ENCODE measurements around the gene MIER3.

MIER3 gene

DNA sequence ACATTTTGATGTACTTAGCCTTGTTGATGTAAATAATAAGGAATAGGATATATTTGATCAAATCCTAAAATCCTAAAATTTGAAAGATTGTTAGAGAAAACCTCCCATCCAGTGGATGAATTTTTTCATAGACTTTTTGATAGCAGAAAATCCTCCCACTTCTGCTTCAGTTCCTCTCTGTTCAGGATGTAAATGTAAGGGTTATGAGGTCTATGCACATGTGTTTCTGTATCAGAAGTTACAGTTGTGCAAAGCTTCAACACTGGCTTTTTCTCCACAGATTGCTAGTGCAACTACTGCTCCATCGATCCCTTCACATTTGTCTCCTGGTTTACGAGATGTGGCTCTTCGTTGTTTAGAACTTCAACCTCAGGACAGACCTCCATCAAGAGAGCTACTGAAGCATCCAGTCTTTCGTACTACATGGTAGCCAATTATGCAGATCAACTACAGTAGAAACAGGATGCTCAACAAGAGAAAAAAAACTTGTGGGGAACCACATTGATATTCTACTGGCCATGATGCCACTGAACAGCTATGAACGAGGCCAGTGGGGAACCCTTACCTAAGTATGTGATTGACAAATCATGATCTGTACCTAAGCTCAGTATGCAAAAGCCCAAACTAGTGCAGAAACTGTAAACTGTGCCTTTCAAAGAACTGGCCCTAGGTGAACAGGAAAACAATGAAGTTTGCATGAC is 58.5 kb downstream of the MIER3 start:
- DNase-seq: no peak

- DNase-seq: no peak
Measured at GRCh38 chr5:56881571-56881970, 70.4 kb downstream of the MIER3 start.

- peak; percentile 6 for DNase-seq
Measured at GRCh38 chr5:56876327-56876726, 75.6 kb downstream of the MIER3 start.

DNA sequence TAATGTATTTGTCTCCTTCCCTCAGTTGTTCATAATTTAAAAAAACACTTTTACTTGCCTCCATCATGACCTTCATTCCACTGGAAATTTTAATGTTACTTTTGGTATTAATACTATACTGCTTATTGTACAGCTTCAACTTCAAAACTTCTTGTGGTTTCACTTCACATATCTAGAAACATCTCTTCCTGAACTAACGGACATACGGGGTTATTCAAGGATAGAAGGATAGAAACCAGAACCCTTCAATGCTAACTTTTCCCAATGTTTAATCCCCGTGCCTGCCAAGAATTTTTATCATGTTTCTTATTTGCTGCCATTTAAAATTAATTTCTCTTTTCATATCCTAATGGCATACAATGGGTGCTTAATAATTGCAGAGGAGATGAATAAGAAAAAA is 78.9 kb downstream of the MIER3 start:
- no peak for DNase-seq

DNA sequence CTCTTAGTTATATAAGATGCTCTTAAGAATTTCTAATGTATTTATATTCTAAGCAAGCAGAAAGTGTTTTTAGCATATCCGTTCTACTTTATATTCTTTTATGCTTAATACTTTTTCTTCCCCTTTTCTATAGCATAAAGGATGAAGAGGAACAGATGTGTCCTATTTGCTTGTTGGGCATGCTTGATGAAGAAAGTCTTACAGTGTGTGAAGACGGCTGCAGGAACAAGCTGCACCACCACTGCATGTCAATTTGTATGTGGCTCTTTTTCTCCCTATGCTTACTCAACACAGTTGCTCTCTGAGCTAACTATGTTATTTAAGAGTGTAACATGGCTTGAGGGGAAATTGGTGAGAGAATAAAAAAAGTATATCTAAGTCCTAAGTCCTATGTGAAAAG is 80.1 kb downstream of the MIER3 start:
- no peak for DNase-seq

Data from OCI-M1 (cell line).